ENCODE measurements around the gene RNF187. TPM values are rescaled to one million over a fixed set of nuclear protein-coding genes. Genes with fewer than 3 reads are reported as not detected.

The RNF187 gene
- total RNA-seq, 1 donor from 2014 or later = 130 TPM

DNA sequence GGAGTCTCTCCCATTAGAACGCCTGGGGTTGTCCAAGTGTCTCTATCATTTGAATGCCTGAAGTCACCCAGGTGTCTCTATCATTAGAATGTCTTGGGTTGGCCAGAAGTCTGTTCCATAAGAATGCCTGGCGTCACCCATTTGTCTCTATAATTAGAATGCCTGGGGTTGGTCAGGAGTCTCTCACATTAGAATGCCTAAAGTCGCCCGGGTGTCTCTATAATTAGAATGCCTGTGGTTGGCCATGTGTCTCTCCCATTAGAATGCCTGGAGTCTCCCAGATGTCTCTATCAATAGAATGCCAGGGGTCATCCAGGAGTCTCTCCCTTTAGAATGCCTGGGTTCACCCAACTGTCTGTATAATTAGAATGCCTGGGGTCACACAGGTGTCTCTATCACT, 54.5 kb downstream of the RNF187 start:
- intact Hi-C loops (cut with micrococcal nuclease) = no loop called here

GRCh38 chr1:228542376-228542775, 55.2 kb downstream of the RNF187 start:
- intact Hi-C loops (cut with micrococcal nuclease) = no loop called here

DNA sequence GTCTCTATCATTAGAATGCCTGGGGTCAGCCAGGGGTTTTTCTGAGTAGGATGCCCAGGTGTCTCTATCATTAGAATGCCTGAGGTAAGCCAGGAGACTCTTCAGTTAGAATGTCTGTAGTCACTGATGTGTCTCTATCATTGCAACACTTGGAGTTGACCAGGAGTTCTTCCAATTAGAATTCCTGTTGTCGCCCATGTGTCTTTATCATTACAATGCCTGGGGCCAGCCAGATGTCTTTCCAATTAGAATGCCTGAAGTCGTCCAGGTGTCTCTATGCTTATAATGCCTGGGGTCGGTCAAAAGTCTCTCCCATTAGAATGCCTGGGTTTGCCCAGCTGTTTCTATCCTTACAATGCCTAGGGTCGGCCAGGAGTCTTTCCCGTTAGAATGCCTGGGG, 55.8 kb downstream of the RNF187 start:
- intact Hi-C loops (cut with micrococcal nuclease) = no loop called here

DNA sequence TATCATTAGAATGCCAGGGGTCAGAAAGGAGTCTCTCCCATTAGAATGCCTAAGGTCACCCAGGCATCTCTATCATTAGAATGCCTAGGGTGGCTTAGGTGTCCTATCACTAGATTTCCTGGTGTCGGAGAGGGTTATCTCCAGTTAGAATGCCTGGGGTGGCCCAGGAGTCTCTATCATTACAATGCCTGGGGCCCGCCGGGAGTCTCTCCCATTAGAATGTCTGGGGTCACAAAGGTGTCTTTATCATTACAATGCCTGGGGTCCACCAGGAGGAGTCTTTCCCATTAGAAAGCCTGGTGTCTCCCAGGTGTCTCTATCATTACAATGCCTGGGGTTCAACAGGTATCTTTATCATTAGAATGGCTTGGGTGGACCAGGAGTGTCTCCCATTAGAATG, 56.2 kb downstream of the RNF187 start:
- intact Hi-C loops (cut with micrococcal nuclease) = no loop called here

- intact Hi-C loops (cut with micrococcal nuclease) = no loop called here
Observed at GRCh38 chr1:228544021-228544850, 57.1 kb downstream of the RNF187 start.

- intact Hi-C loops (cut with micrococcal nuclease) = no loop called here
Observed at GRCh38 chr1:228544921-228545591, 57.9 kb downstream of the RNF187 start.

Other genes with a start within 250 kb of the RNF187 start
- gene TRIM11, start 80.5 kb upstream of the RNF187 start, total RNA-seq = 58.2 and 65.4 TPM in 2 replicates
- gene TRIM17, start 70.5 kb upstream of the RNF187 start, total RNA-seq = 2.5 TPM in 2 replicates
- 1.5 and 1.8 TPM in 2 replicates for gene RHOU, start 248.1 kb downstream of the RNF187 start, total RNA-seq